ENCODE measurements around the gene FARSB. TPM values are rescaled to one million over a fixed set of nuclear protein-coding genes. Genes with fewer than 3 reads are reported as not detected.

The FARSB gene
- total RNA-seq, 2 donors from 2014 or later, result 7.3 to 11.1 TPM

DNA sequence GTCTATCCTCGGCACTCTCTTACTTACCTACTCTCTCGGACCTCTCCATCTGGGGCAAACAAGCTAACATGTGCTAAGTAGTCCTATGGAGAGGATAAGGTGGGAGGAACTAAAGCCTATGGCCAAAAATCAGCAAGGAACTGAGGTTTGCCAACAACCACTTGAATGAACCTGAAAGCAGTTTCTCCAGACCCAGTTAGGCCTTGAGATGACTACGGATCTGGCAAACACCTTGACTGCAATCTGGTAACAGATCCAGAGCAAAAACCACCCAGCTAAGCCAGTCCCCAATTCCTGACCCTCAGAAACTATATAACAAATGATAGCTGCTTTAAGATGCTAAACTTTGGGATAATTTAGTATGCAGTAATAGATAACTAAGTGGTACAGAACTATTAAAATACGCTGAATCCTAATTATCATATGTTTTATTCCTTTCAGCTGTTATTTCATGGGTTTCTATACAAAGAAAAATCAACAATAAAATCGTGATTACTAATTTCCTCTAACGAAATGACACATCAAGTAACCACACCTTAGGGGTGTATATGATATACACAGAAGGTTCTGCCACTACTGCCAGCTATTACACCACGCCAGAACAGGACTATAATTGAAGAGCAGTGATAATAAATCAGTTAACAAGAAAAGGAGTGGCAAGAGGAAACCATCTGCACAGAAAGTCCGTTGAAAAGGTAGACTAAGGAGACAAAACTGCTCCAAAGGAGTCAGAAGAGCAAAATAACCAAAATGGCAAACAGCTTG lies 3.2 kb downstream of the FARSB start:
- peaks cover 2% of the 10 kb centered on the region for H3K36me3 ChIP-seq
- H3K9me3 ChIP-seq, result no peaks in the 10 kb centered on the region
- H3K4me3 ChIP-seq, result no peak overlapping the region
- H3K4me1 ChIP-seq (ENCODE audit: control insufficient read depth in 1 of 2, low read depth in 2 of 2), result peaks cover 9 to 18% of the 10 kb centered on the region in 2 donors
- DNase-seq (ENCODE audit: low spot score), result no peak
- no peaks in the 10 kb centered on the region for H3K27me3 ChIP-seq (replicated peaks; ENCODE audit: insufficient read depth)
- ATAC-seq (ENCODE audit: insufficient number of reproducible peaks, low FRiP score, low read depth), result no peak
- H3K27ac ChIP-seq, result no peak overlapping the region
- TF ChIP-seq CTCF (IDR thresholded peaks at IDR 0.05), result no peak

GRCh38 chr2:222651718-222652418 lies 4.0 kb downstream of the FARSB start:
- ATAC-seq (ENCODE audit: insufficient number of reproducible peaks, low FRiP score, low read depth) (no peak), DNase-seq (ENCODE audit: low spot score) (no peak)
- no peak for TF ChIP-seq CTCF (IDR thresholded peaks at IDR 0.05)
- Histone ChIP-seq H3K27ac (no peak overlapping the region), H3K27me3 (replicated peaks; ENCODE audit: insufficient read depth) (no peaks in the 10 kb centered on the region), H3K36me3 (peaks cover 9% of the 10 kb centered on the region), H3K4me1 (ENCODE audit: control insufficient read depth in 1 of 2, low read depth in 2 of 2) (peaks cover 9 to 16% of the 10 kb centered on the region in 2 donors), H3K9me3 (no peaks in the 10 kb centered on the region), H3K4me3 (no peak overlapping the region)

DNA sequence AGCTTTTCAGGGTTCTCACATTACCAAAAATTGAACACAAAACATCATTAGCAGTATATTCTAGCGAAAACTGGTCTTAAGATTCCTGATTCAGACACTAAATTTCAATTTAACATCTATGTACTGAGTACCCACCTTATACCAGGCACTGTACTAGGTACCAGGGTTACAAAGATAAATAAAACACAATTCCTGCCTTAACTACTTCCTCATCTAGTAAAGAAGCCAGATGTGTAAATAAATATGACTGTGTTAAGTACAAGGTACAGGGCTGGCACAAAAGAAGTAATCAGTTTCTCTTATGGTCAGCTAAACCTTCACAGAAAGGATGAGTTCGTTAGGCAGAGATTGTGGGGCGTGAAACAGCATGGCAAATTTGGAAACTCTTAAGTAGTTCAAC lies 6.1 kb downstream of the FARSB start:
- Histone ChIP-seq H3K4me1 (ENCODE audit: control insufficient read depth in 1 of 2, low read depth in 2 of 2) (peaks cover 7% of the 10 kb centered on the region in 2 donors), H3K36me3 (peaks cover 9% of the 10 kb centered on the region), H3K27ac (no peak overlapping the region), H3K27me3 (replicated peaks; ENCODE audit: insufficient read depth) (no peaks in the 10 kb centered on the region), H3K4me3 (no peak overlapping the region), H3K9me3 (no peaks in the 10 kb centered on the region)
- ATAC-seq (ENCODE audit: insufficient number of reproducible peaks, low FRiP score, low read depth), result no peak
- DNase-seq (ENCODE audit: low spot score), result no peak
- no peak for TF ChIP-seq CTCF (IDR thresholded peaks at IDR 0.05)

DNA sequence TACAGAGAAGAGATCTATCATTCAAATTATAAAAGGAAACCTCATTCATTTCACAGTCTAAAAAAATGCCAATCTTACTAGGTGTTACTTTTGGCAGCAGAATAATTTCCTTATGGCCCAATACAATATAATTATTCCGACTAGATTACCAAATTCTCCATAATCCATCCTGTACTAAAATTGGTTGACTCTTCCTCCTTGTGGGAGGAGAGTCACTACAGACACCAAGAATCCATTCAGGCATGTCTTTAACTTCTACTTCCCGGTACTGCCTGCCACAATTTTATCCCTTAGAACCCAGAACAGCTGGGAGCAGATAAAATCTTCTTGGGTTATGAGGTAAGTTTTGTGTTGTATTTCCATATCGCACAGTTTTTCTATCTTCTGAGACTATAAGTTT lies 9.9 kb downstream of the FARSB start:
- H3K27ac ChIP-seq, result no peak overlapping the region
- no peaks in the 10 kb centered on the region for H3K27me3 ChIP-seq (replicated peaks; ENCODE audit: insufficient read depth)
- TF ChIP-seq CTCF (IDR thresholded peaks at IDR 0.05), result no peak
- no peak for DNase-seq (ENCODE audit: low spot score)
- H3K36me3 ChIP-seq, result peaks cover 20% of the 10 kb centered on the region
- H3K4me3 ChIP-seq, result no peak overlapping the region
- no peaks in the 10 kb centered on the region for H3K9me3 ChIP-seq
- ATAC-seq (ENCODE audit: insufficient number of reproducible peaks, low FRiP score, low read depth), result no peak
- H3K4me1 ChIP-seq (ENCODE audit: control insufficient read depth in 1 of 2, low read depth in 2 of 2), result no peaks in the 10 kb centered on the region

DNA sequence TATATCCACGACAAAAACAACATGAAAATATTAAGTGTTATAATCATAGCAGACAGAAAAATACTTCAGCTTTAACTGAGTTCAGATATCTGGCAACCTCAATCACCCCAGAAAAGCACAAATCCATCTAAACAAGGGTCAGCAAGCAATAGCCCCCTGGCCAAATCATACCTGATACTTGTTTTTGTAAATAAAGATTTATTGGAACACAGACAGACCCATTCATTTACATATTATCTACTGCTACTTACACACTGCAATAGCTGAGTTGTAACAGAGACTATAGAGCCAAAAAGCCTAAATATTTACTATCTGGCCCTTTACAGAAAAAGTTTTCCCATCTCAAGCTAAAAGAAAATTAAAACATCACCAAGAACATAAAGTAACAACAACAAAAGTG lies 12.8 kb downstream of the FARSB start:
- DNase-seq (ENCODE audit: low spot score) (no peak), ATAC-seq (ENCODE audit: insufficient number of reproducible peaks, low FRiP score, low read depth) (no peak)
- no peak for TF ChIP-seq CTCF (IDR thresholded peaks at IDR 0.05)
- H3K4me1 ChIP-seq (ENCODE audit: control insufficient read depth in 1 of 2, low read depth in 2 of 2), result no peaks in the 10 kb centered on the region
- no peaks in the 10 kb centered on the region for H3K9me3 ChIP-seq
- H3K27me3 ChIP-seq (replicated peaks; ENCODE audit: insufficient read depth), result no peaks in the 10 kb centered on the region
- H3K4me3 ChIP-seq, result no peak overlapping the region
- H3K27ac ChIP-seq, result no peak overlapping the region
- H3K36me3 ChIP-seq, result peaks cover 33% of the 10 kb centered on the region
